ENCODE data around the gene RSL24D1.

DNA sequence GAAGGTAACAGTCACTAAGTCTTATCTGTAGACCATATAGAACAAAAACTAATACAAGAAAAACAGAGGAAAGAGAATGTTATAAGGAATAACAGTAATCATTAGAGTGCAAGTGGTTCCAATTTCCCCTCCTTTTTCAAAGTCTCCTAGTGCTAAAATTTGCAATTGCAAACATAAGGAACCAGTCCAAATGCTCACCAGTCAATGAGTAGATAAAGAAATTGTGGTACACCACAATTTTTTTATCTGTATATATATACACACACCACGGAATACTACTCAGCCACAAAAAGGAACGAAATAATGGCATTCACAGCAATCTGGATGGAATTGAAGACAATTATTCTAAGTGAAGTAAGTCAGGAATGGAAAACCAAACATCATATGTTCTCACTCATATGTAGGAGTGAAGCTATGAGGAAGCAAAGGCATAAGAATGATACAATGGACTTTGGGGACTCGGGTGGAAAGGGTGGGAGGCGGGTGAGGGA lies 38.9 kb upstream of the RSL24D1 start:
- TF ChIP-seq SUZ12 (IDR thresholded peaks at IDR 0.05; ENCODE audit: extremely low read depth, insufficient read depth, insufficient read length) = no peak
- TF ChIP-seq ZNF274 (IDR thresholded peaks at IDR 0.05; ENCODE audit: low read depth, low read length) = no peak
- no peak for TF ChIP-seq YY1 (IDR thresholded peaks at IDR 0.05; ENCODE audit: insufficient read depth, insufficient read length)

Measured in NT2/D1 (cell line).